ENCODE data around the gene NEDD9.

Gene NEDD9

GRCh38 chr6:11232193-11232769 is at the start of gene NEDD9:
Gene NEDD9, minus strand, starts transcription at chr6:11232668. Its CDS starts 153 bp downstream, at chr6:11232515.
- DNase-seq (ENCODE audit: low spot score), result peak; percentile 98

GRCh38 chr6:11282245-11282644 is 49.8 kb upstream of the NEDD9 start:
- DNase-seq (ENCODE audit: low spot score), result no peak

GRCh38 chr6:11280394-11280793 is 47.9 kb upstream of the NEDD9 start:
- no peak for DNase-seq (ENCODE audit: low spot score)

- no peak for DNase-seq (ENCODE audit: low spot score)
Measured at GRCh38 chr6:11279284-11279689, 46.8 kb upstream of the NEDD9 start.

GRCh38 chr6:11278207-11278559 is 45.7 kb upstream of the NEDD9 start:
- DNase-seq (ENCODE audit: low spot score), result no peak

GRCh38 chr6:11277275-11278206 is 45.1 kb upstream of the NEDD9 start:
- DNase-seq (ENCODE audit: low spot score), result peak; percentile 94

DNA sequence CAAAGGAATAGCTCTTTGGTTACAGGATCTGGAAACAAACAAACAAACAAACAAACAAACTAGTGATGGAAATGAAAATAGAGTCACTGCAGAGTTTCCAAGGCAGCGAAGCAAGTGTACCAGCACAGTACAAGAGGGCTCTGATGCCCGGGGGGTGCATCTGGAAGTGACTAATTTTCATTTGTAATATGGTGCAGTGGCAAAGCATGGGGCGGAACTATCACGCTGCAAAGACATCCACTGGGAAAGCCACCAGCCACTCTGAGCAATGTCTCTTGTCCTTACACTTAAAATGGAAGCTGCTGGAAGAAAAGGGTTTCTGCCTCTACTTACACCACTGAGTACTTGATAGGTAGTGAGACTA is 44.4 kb upstream of the NEDD9 start:
- no peak for DNase-seq (ENCODE audit: low spot score)

- no peak for DNase-seq (ENCODE audit: low spot score)
Measured at GRCh38 chr6:11276228-11276627, 43.8 kb upstream of the NEDD9 start.

DNA sequence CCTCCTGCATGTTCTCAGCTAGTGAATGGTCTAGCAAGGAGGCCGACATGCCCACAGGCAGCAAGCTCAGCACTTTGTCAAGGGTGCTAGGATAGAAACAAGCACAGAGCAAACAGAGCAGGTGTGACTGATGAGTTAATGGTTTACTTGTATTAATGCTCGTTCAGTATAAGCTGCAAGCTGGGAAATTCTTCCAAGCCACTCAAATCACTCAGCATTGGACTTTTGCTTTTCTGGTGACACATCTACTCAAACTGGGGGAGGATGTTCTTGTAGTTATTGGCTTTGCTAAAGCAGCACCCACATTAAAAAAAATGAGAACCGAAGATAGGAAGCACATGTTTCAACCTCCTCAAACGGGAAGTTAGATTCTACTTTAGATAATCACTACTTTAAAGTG is 43.1 kb upstream of the NEDD9 start:
- peak; percentile 97 for DNase-seq (ENCODE audit: low spot score)

GRCh38 chr6:11273406-11274065 is 41.1 kb upstream of the NEDD9 start:
- DNase-seq (ENCODE audit: low spot score), result peak; percentile 79

GRCh38 chr6:11272491-11273192 is 40.2 kb upstream of the NEDD9 start:
- peak; percentile 85 for DNase-seq (ENCODE audit: low spot score)

DNA sequence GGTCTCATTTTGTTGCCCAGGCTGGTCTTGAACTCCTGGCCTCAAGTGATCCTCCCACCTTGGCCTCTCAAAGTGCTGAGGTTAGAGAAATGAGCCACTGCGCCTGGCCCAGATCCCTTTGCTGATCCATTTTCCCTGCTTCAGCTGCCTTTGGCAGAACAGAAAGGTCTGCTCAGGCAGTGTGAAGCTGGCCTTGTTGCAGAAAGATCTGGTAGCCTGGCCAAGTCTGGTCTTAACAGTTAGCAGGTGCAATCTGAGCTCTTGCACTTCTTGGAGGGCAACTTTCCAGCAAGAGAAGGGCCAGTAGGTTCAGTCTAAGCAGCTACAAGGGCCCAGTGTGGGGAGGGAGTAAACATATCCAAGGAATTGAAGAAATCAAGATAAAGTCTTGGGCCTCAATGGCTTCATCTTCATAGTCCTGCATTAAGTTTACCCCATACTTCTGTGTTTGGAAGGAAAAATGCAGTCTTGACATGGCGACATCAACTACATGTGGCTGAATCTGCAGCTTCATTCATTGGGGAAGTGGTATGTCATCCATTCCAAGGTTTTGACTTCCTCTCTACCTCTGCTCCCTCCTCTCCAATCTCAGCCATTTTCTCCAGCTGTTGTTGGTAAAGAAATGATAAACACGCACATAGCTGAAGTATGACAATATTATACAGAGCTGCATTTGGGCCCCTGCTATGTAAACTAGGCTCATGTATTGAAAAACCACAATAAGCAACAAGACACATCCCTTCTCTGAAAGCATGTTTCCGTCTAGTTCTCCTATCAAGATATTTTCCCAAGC is 39.0 kb upstream of the NEDD9 start:
- DNase-seq (ENCODE audit: low spot score), result no peak

- DNase-seq (ENCODE audit: low spot score), result no peak
Measured at GRCh38 chr6:11270030-11271027, 37.9 kb upstream of the NEDD9 start.

DNA sequence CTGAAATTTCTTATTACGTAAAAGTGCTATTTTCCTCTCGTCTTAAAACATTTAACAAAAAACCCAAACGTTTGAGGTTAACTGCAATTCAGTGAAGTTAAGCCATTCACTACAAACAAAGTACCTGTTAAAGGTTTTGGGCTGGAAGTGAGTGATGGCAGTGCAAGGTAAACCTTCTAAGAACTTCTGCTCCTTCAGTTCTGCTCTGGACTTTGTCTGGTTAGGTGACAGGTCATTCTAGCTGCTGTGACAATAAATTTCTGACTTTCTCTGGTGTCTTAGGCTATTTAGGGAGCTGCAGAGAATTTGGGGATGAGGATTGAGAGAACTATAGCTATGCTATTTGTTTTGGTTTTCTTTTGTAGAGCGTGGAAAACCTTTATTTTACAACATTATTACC is 36.5 kb upstream of the NEDD9 start:
- no peak for DNase-seq (ENCODE audit: low spot score)

DNA sequence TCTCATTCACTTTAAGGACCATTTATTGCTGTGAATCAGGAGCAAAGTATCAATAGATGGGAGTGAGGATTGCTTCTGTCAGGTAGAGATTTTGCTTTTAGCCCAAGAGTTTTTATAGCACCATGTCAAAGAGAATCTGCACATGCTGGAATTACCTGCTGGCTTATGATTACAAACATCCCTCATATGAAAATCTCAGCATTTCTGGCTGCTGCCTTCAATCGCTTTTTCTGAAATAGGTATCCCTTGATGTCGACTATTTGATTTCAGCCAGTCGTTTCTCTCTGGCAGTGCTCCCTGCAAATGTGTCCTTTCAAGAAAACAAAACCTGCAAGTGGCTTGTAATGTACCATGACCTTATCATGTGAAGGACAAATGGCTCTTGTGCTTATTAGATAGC is 34.5 kb upstream of the NEDD9 start:
- no peak for DNase-seq (ENCODE audit: low spot score)

DNA sequence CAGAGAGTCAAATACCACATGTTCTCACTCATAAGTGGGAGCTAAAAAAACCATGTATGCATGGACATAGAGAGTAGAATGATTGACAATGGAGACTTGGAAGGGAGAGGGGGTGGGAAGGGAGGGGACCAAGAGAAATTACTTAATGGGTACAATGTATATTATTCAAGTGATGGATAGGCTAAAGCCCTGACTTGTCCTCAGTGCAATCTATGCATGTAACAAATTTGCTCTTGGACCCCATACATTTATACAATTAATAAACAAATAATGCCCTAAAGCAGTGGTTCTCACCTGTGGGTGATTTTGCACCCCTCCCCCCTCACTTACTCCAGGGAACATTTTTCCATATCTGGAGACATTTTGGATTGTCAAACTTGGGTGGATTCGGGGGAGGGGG is 33.5 kb upstream of the NEDD9 start:
- DNase-seq (ENCODE audit: low spot score), result no peak

DNA sequence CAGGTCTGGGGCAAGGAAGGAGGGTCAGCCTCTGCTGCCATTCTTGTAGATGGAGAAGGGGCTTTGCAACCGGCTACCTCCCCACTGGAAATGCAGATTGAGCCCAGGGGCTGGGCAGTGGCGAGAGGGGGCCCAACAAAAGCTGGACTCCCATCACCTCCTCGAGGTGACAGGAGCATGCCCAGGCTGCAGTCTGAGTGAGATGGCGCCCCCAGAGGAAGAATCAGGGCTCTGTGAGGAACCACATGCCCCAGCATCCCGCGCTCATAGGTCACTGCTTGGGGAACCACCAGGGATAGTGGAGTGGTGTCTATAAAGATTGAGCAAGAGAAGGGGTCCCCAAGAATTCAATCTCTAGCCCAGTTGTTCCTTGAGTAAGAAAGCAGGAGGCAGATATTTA is 31.6 kb upstream of the NEDD9 start:
- no peak for DNase-seq (ENCODE audit: low spot score)

DNA sequence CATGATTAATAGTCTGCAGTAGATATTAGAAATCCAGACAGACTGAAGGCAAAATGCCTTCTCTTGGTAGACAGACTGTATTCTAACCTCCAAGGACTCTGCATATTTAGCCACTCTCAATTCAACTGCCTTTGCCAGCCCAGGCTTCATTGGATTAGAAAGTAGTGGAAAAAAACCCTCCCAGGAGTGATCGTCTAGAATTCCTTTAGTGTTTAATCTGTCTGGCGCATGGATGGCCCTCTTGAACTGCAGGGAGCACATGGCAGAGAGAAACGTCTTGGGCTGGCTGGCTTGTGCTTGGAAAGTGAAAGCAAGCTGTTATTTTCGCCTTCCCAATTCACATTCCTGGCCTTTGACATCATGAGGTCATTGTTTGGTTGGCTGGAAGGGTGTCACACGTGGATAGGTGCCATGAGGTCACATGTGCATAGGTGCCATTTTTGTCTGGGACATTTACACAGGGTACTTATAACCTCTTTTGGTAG is 30.9 kb upstream of the NEDD9 start:
- peak; percentile 97 for DNase-seq (ENCODE audit: low spot score)

DNA sequence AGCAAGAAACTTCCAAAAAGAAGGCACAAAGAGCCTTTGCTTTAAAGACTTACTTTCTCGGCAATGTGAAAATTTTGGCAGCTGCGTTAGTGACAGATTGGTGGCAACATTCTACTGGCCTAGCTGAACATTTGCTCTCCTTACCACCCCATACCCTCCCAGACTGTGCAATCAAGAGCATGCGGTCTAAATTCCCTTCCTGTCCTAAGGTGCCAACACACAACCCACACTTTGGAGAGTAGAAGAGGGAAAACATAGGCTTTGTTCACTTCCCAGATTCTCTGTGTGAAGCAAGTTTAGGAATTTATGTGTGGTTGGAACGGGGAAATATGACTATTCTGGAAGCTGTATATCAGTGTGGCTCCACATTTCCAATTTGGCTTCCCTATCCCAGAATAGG is 29.8 kb upstream of the NEDD9 start:
- no peak for DNase-seq (ENCODE audit: low spot score)
